Heart left ventricle (tissue), 16 donors: Measurements from ENCODE around the gene RHOB. TPM values are rescaled to one million over a fixed set of nuclear protein-coding genes. Genes with fewer than 3 reads are reported as not detected.

Experiments
- ATAC-seq, 4 donors: fragments of 200-7000 bp; cut with Tn5 transposase; one replicate each; pipeline ENCODE4 v1.9.1; 2020 to 2022; ENCODE audit warnings: moderate library complexity in 4 of 4, mild to moderate bottlenecking in 3 of 4, moderate number of reproducible peaks in 1 of 4
- DNase-seq, 5 donors: peaks; one replicate each; pipeline ENCODE4 v3.0.0-alpha.2; 2020
- H3K27ac ChIP-seq, 12 donors: fragments of 200-600 bp; sonication (generic) in 4 of 12; one replicate each; pipeline versions ENCODE4 v1.5.0 to v1.8.0; 2016 to 2022; ENCODE audit warnings: mild to moderate bottlenecking in 2 of 12
- H3K27me3 ChIP-seq, 9 donors: fragments of 200-600 bp; sonication (generic) in 2 of 9; one replicate each; pipeline versions ENCODE4 v1.5.1 to v1.8.0; 2016 to 2022; ENCODE audit warnings: mild to moderate bottlenecking in 3 of 9
- H3K36me3 ChIP-seq, 9 donors: fragments of 200-600 bp; sonication (generic) in 2 of 9; one replicate each; pipeline versions ENCODE4 v1.5.0 to v1.8.0; 2018 to 2022; ENCODE audit warnings: mild to moderate bottlenecking in 2 of 9
- H3K4me1 ChIP-seq, 12 donors: fragments of 200-600 bp; sonication (generic) in 4 of 12; one replicate each; pipeline versions ENCODE4 v1.5.0 to v1.8.0; 2016 to 2022; ENCODE audit warnings: mild to moderate bottlenecking in 3 of 12
- H3K4me3 ChIP-seq, 12 donors: fragments of 200-600 bp; sonication (generic) in 4 of 12; one replicate each; pipeline versions ENCODE4 v1.5.0 to v1.8.0; 2017 to 2022; ENCODE audit warnings: mild to moderate bottlenecking in 9 of 12, moderate library complexity in 4 of 12
- H3K9me3 ChIP-seq, 12 donors: fragments of 200-600 bp; sonication (generic) in 4 of 12; one replicate each; pipeline versions ENCODE4 v1.5.0 to v1.8.0; 2016 to 2022; ENCODE audit warnings: mild to moderate bottlenecking in 1 of 12
- CTCF ChIP-seq, 12 donors: fragments of 200-600 bp; sonication (generic) in 4 of 12; IDR thresholded peaks; one replicate each; pipeline versions ENCODE4 v1.5.0 to v1.8.0; 2018 to 2022; ENCODE audit warnings: antibody characterized with exemption in 12 of 12, mild to moderate bottlenecking in 5 of 12
- POLR2A ChIP-seq, 2 donors: fragments of 450-650 bp; IDR thresholded peaks; one replicate each; pipeline ENCODE4 v1.6.1; 2017; ENCODE audit warnings: antibody characterized with exemption in 2 of 2, mild to moderate bottlenecking in 2 of 2, moderate library complexity in 2 of 2
- WGBS, 4 donors: extraction: QIAGEN DNeasy Blood & Tissue Kit in 2 of 4; methylation state at CpG; one replicate each; pipeline versions ENCODE4 v1.1.5 to v1.1.7; 2013 to 2018; 5-methylcytosine and 5-hydroxymethylcytosine counted together
- intact Hi-C, 10 donors: fragments of 100-400 bp; cut with DNase I; formaldehyde crosslinking; loops; one replicate each; pipeline versions ENCODE4 v1.11.1 to v1.14.2; 2022
- polyA plus RNA-seq, 2 donors: library from polyadenylated mRNA; stranded (reverse); fragments of 200-250 nt; gene quantifications; one replicate each; pipeline ENCODE4 v1.2.3, GENCODE V29; 2013
- total RNA-seq, 9 donors: library from RNA; depleted of rRNA in 2 of 9; stranded (reverse); fragments of >200 nt in 2 of 9; fragmentation: NEBNext Ultra II Directional in 3 of 9; extraction: Animal tissue kit (Norgen Biotek cat#: 25700) in 3 of 9; gene quantifications; one replicate each; pipeline versions ENCODE4 v1.1.0 to v1.2.4, GENCODE V29; 2016 to 2023
- donor health status: ischemic (EF 13 %, LVEDD 7.1; RV severe dilation, severe dysfunction).
- donor health status: healthy with polysubstance abuse.
- donor health status: DM: no; HTN: yes; CAD: no.
- donor health status: DM: no; HTN: no; CAD: no.
- donor health status: ischemic (EF 25% LVEDD 6.9; RV normal size, moderate dysfunction).
- donor health status: ischemic (EF 25% LVEDD 5.7; RV mildly dilated, moderate dysfunction).
- donor health status: healthy.
- donor health status: DM: yes; HTN: yes; CAD: no.
- donor health status: ischemic (EF 35%, LVEDD 5.7; RV mildly dilated, moderate dysfunction).
- donor health status: nonischemic (EF 11% LVEDD 7.7; RV severe dilation, severe dysfunction).
- donor health status: DM: yes; HTN: yes; CAD: no.
- donor health status: PGD.
- donor health status: ischemic (EF 29% LVEDD 5.4; RV normal size, mild dysfunction).
- donor health status: nonischemic (EF 23%, LVEDD 6.1; RV moderate dilation, normal function).

The RHOB gene
- total and polyA plus RNA-seq, 11 donors: 105 to 429 (median 169) TPM

GRCh38 chr2:20424300-20425290 is 22.3 kb upstream of the RHOB start:
- no peaks in the 10 kb centered on the region for H3K27me3 ChIP-seq
- peak in 3 of 4 donors; percentile 13 to 48 (median 38) for ATAC-seq
- TF ChIP-seq CTCF (IDR thresholded peaks at IDR 0.05) (no peak), POLR2A (IDR thresholded peaks at IDR 0.05) (no peak)
- no peaks in the 10 kb centered on the region for H3K9me3 ChIP-seq
- peak overlapping the region in 11 of 12 donors; percentile 5 to 92 (median 50) for H3K27ac ChIP-seq
- intact Hi-C loops: loop anchor here in 1 of 10 donors (5.0 kb wide), 1 partner anchor 42 kb away; no protein-coding TSS in a partner anchor
- peaks cover 11 to 66% (median 37%) of the 10 kb centered on the region in 12 donors for H3K4me1 ChIP-seq
- peak; percentile 48 to 82 (median 64) for DNase-seq
- H3K4me3 ChIP-seq: peak overlapping the region in 1 of 12 donors; percentile 32
- 67 to 71% (median 69%) methylated on average over 13 to 15 of the region's 15 CpGs for WGBS, 4 donors
- H3K36me3 ChIP-seq: no peaks in the 10 kb centered on the region

- peaks cover 11 to 74% (median 37%) of the 10 kb centered on the region in 12 donors for H3K4me1 ChIP-seq
- DNase-seq (no peak), ATAC-seq (no peak)
- no peaks in the 10 kb centered on the region for H3K27me3 ChIP-seq
- no peak for TF ChIP-seq POLR2A (IDR thresholded peaks at IDR 0.05)
- TF ChIP-seq CTCF (IDR thresholded peaks at IDR 0.05): no peak
- intact Hi-C loops: no loop called here
- 91 to 96% (median 94%) methylated on average over 6 of the region's 6 CpGs for WGBS, 4 donors
- H3K36me3 ChIP-seq: no peaks in the 10 kb centered on the region
- no peak overlapping the region for H3K4me3 ChIP-seq
- peak overlapping the region in 6 of 12 donors; percentile 29 to 92 (median 67) for H3K27ac ChIP-seq
- H3K9me3 ChIP-seq: no peaks in the 10 kb centered on the region
These were observed 21.4 kb upstream of the RHOB start for GRCh38 chr2:20425371-20425881.

DNA sequence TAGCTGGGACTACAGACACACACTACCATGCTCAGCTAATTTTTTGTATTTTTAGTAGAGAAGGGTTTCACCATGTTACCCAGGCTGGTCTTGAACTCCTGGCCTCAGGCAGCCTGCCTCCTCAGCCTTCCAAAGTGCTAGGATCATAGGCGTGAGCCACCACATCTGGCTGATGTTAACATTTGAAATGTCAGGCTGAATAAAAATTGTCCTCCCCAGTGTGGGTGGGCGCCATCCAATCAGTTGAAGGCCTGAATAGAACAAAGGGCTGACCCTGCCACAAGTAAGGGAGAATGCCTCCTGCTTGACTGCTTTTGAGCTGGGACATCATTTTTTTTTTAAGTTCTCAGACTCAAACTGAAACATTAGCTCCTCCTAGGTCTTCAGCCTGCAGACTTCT is 21.0 kb upstream of the RHOB start:
- peaks cover 11 to 78% (median 36%) of the 10 kb centered on the region in 12 donors for H3K4me1 ChIP-seq
- no peak for ATAC-seq
- 95 to 100% (median 96%) methylated on average over 2 of the region's 2 CpGs for WGBS, 4 donors
- H3K36me3 ChIP-seq: no peaks in the 10 kb centered on the region
- no peaks in the 10 kb centered on the region for H3K27me3 ChIP-seq
- intact Hi-C loops: no loop called here
- no peak overlapping the region for H3K4me3 ChIP-seq
- no peak for TF ChIP-seq CTCF (IDR thresholded peaks at IDR 0.05)
- no peak for TF ChIP-seq POLR2A (IDR thresholded peaks at IDR 0.05)
- H3K9me3 ChIP-seq: no peaks in the 10 kb centered on the region
- H3K27ac ChIP-seq: peak overlapping the region in 1 of 12 donors; percentile 82
- no peak for DNase-seq

DNA sequence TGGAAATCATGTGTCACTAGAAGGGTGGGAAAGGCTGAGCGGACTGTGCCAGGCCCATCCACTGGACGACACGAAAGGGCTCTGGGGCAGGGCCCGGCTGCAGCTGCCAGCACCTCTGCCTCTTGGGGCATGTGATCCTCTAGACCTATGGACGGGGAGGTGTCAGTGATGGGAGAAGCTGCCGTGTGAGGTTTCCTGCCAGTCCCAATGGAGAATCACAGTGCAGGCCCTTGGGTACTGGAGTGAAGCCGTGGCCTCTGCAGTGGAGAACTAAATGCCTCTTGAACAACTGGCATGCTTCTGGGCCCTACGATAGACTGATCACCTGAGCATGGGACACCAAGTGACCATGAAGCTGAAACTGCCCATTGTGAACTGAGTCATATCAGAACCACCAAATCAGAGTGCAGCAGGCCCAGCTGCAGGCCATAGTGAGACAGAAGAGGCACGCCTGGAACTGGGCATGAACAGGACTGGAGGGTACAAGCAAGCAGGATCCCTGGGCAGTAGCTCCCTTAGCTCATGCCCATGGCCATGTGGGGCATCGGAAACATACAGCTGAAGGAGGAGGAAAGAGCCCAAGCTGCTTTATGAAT is 18.8 kb upstream of the RHOB start:
- no peak for ATAC-seq
- H3K4me3 ChIP-seq: no peak overlapping the region
- DNase-seq: no peak
- 78 to 87% (median 81%) methylated on average over 7 to 10 of the region's 10 CpGs for WGBS, 4 donors
- intact Hi-C loops: no loop called here
- H3K9me3 ChIP-seq: no peaks in the 10 kb centered on the region
- H3K27me3 ChIP-seq: no peaks in the 10 kb centered on the region
- H3K27ac ChIP-seq: no peak overlapping the region
- no peaks in the 10 kb centered on the region for H3K36me3 ChIP-seq
- no peak for TF ChIP-seq CTCF (IDR thresholded peaks at IDR 0.05)
- no peak for TF ChIP-seq POLR2A (IDR thresholded peaks at IDR 0.05)
- H3K4me1 ChIP-seq: peaks cover 0 to 77% (median 15%) of the 10 kb centered on the region in 12 donors
